Naive thymus-derived CD4-positive, alpha-beta T cell (primary cell): Measurements from ENCODE around the gene SLC31A2. TPM values are rescaled to one million over a fixed set of nuclear protein-coding genes. Genes with fewer than 3 reads are reported as not detected.

Source experiments
- ATAC-seq: fragments of 150-1000 bp; cut with Tn5 transposase; 2 replicates; pipeline ENCODE4 v1.10.0; 2021; ENCODE audit warnings: mild to moderate bottlenecking, moderate library complexity
- CTCF ChIA-PET: fragments of 350-600 bp; sonication (Branson Sonifier 250); formaldehyde crosslinking; loops from one replicate; lab custom pipeline; 2021; ENCODE audit warnings: antibody characterized with exemption; lab: Charles Lee
- POLR2A ChIA-PET: fragments of 350-600 bp; sonication (Branson Sonifier 250); formaldehyde crosslinking; loops from one replicate; lab custom pipeline; 2021; ENCODE audit warnings: antibody characterized with exemption, inconsistent platforms; lab: Charles Lee
- DNase-seq, 9 donors: peaks; one replicate each; pipeline versions ENCODE4 v3.0.0 to v3.0.0-alpha.2; 2020 to 2022; ENCODE audit warnings: mixed read lengths in 1 of 9
- H3K27ac ChIP-seq: one replicate; pipeline ENCODE4 v1.7.0; 2013; ENCODE audit warnings: mild to moderate bottlenecking, low read depth, low read length, moderate library complexity
- H3K27me3 ChIP-seq, 2 donors: one replicate each; pipeline ENCODE4 v1.7.0; 2013; ENCODE audit warnings: low read length in 2 of 2, mild to moderate bottlenecking in 2 of 2, moderate library complexity in 2 of 2; ENCODE audit not compliant: control insufficient read depth in 2 of 2, insufficient read depth in 2 of 2
- H3K36me3 ChIP-seq, 3 experiments: 1 replicate in 2 of 3; 2 replicates in 1 of 3; pipeline ENCODE4 v1.7.0; 2013; ENCODE audit warnings: low read length in 3 of 3, mild to moderate bottlenecking in 3 of 3, moderate library complexity in 1 of 3; ENCODE audit not compliant: insufficient read depth in 3 of 3, control insufficient read depth in 2 of 3
- H3K4me1 ChIP-seq, 2 donors: one replicate each; pipeline ENCODE4 v1.7.0; 2013; ENCODE audit warnings: low read length in 2 of 2, mild to moderate bottlenecking in 2 of 2, moderate library complexity in 1 of 2; ENCODE audit not compliant: control insufficient read depth in 2 of 2, insufficient read depth in 2 of 2
- H3K4me3 ChIP-seq: 2 replicates; pipeline ENCODE4 v1.7.0; 2013; ENCODE audit warnings: mild to moderate bottlenecking, low read length
- H3K9me3 ChIP-seq, 3 experiments: 1 replicate in 2 of 3; 2 replicates in 1 of 3; pipeline ENCODE4 v1.7.0; 2013; ENCODE audit warnings: low read length in 3 of 3; ENCODE audit not compliant: control insufficient read depth in 2 of 3
- H3K27ac Mint-ChIP-seq, 9 donors: one replicate each; pipeline ENCODE4 v1.8.0; 2020 to 2022; ENCODE audit warnings: mixed read lengths in 9 of 9, mild to moderate bottlenecking in 8 of 9, moderate library complexity in 5 of 9, inconsistent platforms in 2 of 9
- H3K27me3 Mint-ChIP-seq, 5 donors: one replicate each; pipeline ENCODE4 v1.8.0; 2021 to 2022; ENCODE audit warnings: mixed read lengths in 5 of 5, mild to moderate bottlenecking in 1 of 5
- H3K36me3 Mint-ChIP-seq, 5 donors: one replicate each; pipeline ENCODE4 v1.8.0; 2020 to 2022; ENCODE audit warnings: mixed read lengths in 5 of 5, mild to moderate bottlenecking in 3 of 5, inconsistent platforms in 1 of 5
- H3K4me1 Mint-ChIP-seq, 7 donors: one replicate each; pipeline ENCODE4 v1.8.0; 2020 to 2022; ENCODE audit warnings: mixed read lengths in 7 of 7, mild to moderate bottlenecking in 3 of 7, inconsistent platforms in 1 of 7
- H3K4me3 Mint-ChIP-seq, 10 donors: one replicate each; pipeline ENCODE4 v1.8.0; 2020 to 2022; ENCODE audit warnings: mild to moderate bottlenecking in 10 of 10, mixed read lengths in 10 of 10, moderate library complexity in 6 of 10, inconsistent platforms in 2 of 10
- H3K9me3 Mint-ChIP-seq, 11 donors: one replicate each; pipeline ENCODE4 v1.8.0; 2020 to 2022; ENCODE audit warnings: mixed read lengths in 11 of 11, mild to moderate bottlenecking in 4 of 11, inconsistent platforms in 1 of 11, moderate library complexity in 1 of 11
- intact Hi-C, 2 donors: fragments of 100-400 bp; cut with micrococcal nuclease; formaldehyde crosslinking; loops; one replicate each; pipeline ENCODE4 v1.15.1; 2023
- polyA plus RNA-seq, 2 donors: library from polyadenylated mRNA; unstranded; fragments of 300-500 nt; fragmentation: Illumina TruSeq; gene quantifications; one replicate each; pipeline ENCODE4 v1.2.3, GENCODE V29; 2021
- total RNA-seq, 6 experiments: library from RNA in 5 of 6; stranded (reverse) in 5 of 6; gene quantifications; 1 replicate in 5 of 6; 2 replicates in 1 of 6; pipeline ENCODE4 v1.2.3 and lab custom pipeline; 2021 to 2026

Gene SLC31A2
- total and polyA plus RNA-seq, 7 experiments from 2014 or later = 2.7 to 39.2 (median 5.3) TPM

DNA sequence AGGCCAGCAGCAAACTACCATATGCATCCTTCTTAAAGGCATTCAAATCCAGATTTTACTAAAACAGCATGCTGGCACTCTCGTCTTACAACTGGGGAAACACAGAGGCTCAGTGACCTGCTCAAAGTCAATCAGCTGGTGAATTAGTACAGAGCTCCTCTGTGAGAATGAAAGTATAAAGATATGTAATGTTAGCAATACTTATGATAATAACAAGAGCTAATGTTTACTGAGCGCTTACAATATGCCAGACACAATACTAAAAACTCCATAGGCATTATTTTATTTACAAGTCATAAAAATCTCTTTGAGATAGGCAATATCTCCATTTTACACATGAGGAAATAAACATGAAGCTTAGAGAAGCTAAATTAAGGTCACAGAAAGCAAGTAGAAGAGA, 41.6 kb downstream of the SLC31A2 start:
- CTCF ChIA-PET = interaction anchor here (0.7 kb wide), 1 partner anchor 28 kb away, joined by 5 read pairs; no protein-coding TSS in a partner anchor

GRCh38 chr9:113199683-113200329, 49.0 kb downstream of the SLC31A2 start:
- H3K36me3 ChIP-seq = peaks cover 5 to 58% (median 25%) of the 10 kb centered on the region in 3 experiments
- no peak overlapping the region for H3K27ac Mint-ChIP-seq
- H3K27me3 ChIP-seq = no peaks in the 10 kb centered on the region
- intact Hi-C loops = no loop called here
- no peaks in the 10 kb centered on the region for H3K4me1 ChIP-seq
- peaks cover 16 to 62% (median 38%) of the 10 kb centered on the region in 5 donors for H3K36me3 Mint-ChIP-seq
- ChIA-PET CTCF (interaction anchor here (0.5 kb wide), 1 partner anchor 94 kb away, joined by 6 read pairs; no protein-coding TSS in a partner anchor), POLR2A (no interaction called here)
- no peaks in the 10 kb centered on the region for H3K27me3 Mint-ChIP-seq
- H3K4me3 ChIP-seq = no peak overlapping the region
- no peaks in the 10 kb centered on the region for H3K9me3 ChIP-seq
- H3K4me3 Mint-ChIP-seq = no peak overlapping the region
- ATAC-seq = no peak
- DNase-seq = no peak
- H3K9me3 Mint-ChIP-seq = no peaks in the 10 kb centered on the region
- H3K27ac ChIP-seq = no peak overlapping the region
- H3K4me1 Mint-ChIP-seq = peaks cover 0 to 13% (median 0%) of the 10 kb centered on the region in 7 donors

More for the DNA sequence above, 41.6 kb downstream of the SLC31A2 start:
- H3K4me3 Mint-ChIP-seq = no peak overlapping the region
- no peaks in the 10 kb centered on the region for H3K9me3 ChIP-seq
- no peak for DNase-seq
- H3K4me1 ChIP-seq = no peaks in the 10 kb centered on the region
- no peak overlapping the region for H3K27ac Mint-ChIP-seq
- H3K27me3 ChIP-seq = no peaks in the 10 kb centered on the region
- no peak overlapping the region for H3K27ac ChIP-seq
- peaks cover 0 to 13% (median 0%) of the 10 kb centered on the region in 7 donors for H3K4me1 Mint-ChIP-seq
- intact Hi-C loops = no loop called here
- H3K9me3 Mint-ChIP-seq = no peaks in the 10 kb centered on the region
- peaks cover 11 to 39% (median 22%) of the 10 kb centered on the region in 5 donors for H3K36me3 Mint-ChIP-seq
- no peak for ATAC-seq
- H3K27me3 Mint-ChIP-seq = no peaks in the 10 kb centered on the region
- peaks cover 14 to 65% (median 17%) of the 10 kb centered on the region in 3 experiments for H3K36me3 ChIP-seq
- no peak overlapping the region for H3K4me3 ChIP-seq
- POLR2A ChIA-PET = interaction anchor here (0.7 kb wide), 1 partner anchor 968 kb away, joined by 7 read pairs; no protein-coding TSS in a partner anchor

GRCh38 chr9:113205432-113205831, 54.6 kb downstream of the SLC31A2 start:
- no peak overlapping the region for H3K4me3 Mint-ChIP-seq
- Histone ChIP-seq H3K36me3 (peaks cover 0 to 67% (median 26%) of the 10 kb centered on the region in 3 experiments), H3K9me3 (no peaks in the 10 kb centered on the region), H3K27me3 (no peaks in the 10 kb centered on the region), H3K4me3 (no peak overlapping the region), H3K4me1 (no peaks in the 10 kb centered on the region), H3K27ac (no peak overlapping the region)
- ATAC-seq (no peak), DNase-seq (no peak)
- H3K36me3 Mint-ChIP-seq = peaks cover 10 to 67% (median 34%) of the 10 kb centered on the region in 5 donors
- H3K27me3 Mint-ChIP-seq = no peaks in the 10 kb centered on the region
- intact Hi-C loops = no loop called here
- CTCF ChIA-PET = no interaction called here
- no peak overlapping the region for H3K27ac Mint-ChIP-seq
- POLR2A ChIA-PET = no interaction called here
- peaks cover 0 to 5% (median 3%) of the 10 kb centered on the region in 7 donors for H3K4me1 Mint-ChIP-seq
- H3K9me3 Mint-ChIP-seq = no peaks in the 10 kb centered on the region

DNA sequence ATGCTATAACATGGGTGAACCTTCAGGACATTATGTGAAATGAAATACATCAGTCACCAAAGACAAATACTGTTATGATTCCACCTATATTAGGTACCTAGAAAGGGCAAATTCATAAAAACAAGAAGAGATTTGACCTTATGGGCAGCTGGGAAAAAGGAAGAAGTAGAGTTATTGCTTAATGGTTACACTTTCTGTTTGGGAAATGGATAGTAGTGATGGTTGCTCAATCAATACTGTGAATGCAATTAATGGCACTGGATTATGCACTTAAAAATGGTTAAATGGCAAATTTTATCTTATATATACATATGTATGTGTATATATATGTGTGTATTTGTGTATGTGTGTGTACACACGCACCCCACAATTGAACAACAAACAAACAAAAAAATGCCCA, 55.1 kb downstream of the SLC31A2 start:
- Mint-ChIP-seq H3K27ac (no peak overlapping the region), H3K27me3 (no peaks in the 10 kb centered on the region), H3K9me3 (no peaks in the 10 kb centered on the region), H3K36me3 (peaks cover 10 to 71% (median 34%) of the 10 kb centered on the region in 5 donors), H3K4me1 (peaks cover 0 to 5% (median 3%) of the 10 kb centered on the region in 7 donors), H3K4me3 (no peak overlapping the region)
- no peak overlapping the region for H3K4me3 ChIP-seq
- H3K36me3 ChIP-seq = peaks cover 0 to 71% (median 26%) of the 10 kb centered on the region in 3 experiments
- ChIA-PET POLR2A (no interaction called here), CTCF (no interaction called here)
- DNase-seq (no peak), ATAC-seq (no peak)
- no peaks in the 10 kb centered on the region for H3K4me1 ChIP-seq
- no peaks in the 10 kb centered on the region for H3K27me3 ChIP-seq
- H3K9me3 ChIP-seq = no peaks in the 10 kb centered on the region
- H3K27ac ChIP-seq = no peak overlapping the region
- intact Hi-C loops = no loop called here

DNA sequence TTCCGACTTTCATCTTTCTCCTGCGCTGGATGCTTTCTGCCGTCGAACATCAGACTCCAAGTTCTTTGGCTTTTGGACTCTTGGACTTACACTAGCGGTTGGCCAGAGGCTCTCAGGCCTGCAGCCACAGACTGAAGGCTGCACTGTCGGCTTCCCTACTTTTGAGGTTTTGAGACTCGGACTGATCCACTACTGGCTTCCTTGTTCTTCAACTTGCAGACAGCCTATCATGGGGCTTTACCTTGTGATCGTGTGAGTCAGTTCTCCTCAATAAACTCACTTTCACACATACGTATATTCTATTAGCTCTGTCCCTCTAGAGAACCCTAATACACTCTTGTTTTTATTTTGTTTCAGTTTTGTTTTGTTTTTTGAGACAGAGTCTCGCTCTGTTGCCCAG, 60.0 kb downstream of the SLC31A2 start:
- DNase-seq (no peak), ATAC-seq (no peak)
- Mint-ChIP-seq H3K4me3 (no peak overlapping the region), H3K36me3 (peaks cover 12 to 45% (median 31%) of the 10 kb centered on the region in 5 donors), H3K4me1 (peaks cover 6 to 24% (median 21%) of the 10 kb centered on the region in 7 donors), H3K9me3 (no peaks in the 10 kb centered on the region), H3K27me3 (no peaks in the 10 kb centered on the region), H3K27ac (no peak overlapping the region)
- intact Hi-C loops = no loop called here
- ChIA-PET CTCF (no interaction called here), POLR2A (no interaction called here)
- H3K36me3 ChIP-seq = peaks cover 0 to 46% (median 18%) of the 10 kb centered on the region in 3 experiments
- no peaks in the 10 kb centered on the region for H3K27me3 ChIP-seq
- no peaks in the 10 kb centered on the region for H3K9me3 ChIP-seq
- peaks cover 0 to 8% of the 10 kb centered on the region in 2 donors for H3K4me1 ChIP-seq
- H3K27ac ChIP-seq = no peak overlapping the region
- no peak overlapping the region for H3K4me3 ChIP-seq

Other genes starting within 250 kb of the SLC31A2 start
- 1 to 10 TPM in 2 of 5 experiments, under 1 TPM in 1, not detected in 2; 0.64 to 2.1 (median 1.1) TPM for gene ZNF883, start 138.8 kb upstream of the SLC31A2 start, total RNA-seq
- gene ZNF883, start 138.8 kb upstream of the SLC31A2 start, polyA plus RNA-seq = 1 to 10 TPM in 1 of 2 donors, under 1 TPM in 1; 0.76 to 1.4 TPM
- gene ZFP37, start 94.3 kb upstream of the SLC31A2 start, total RNA-seq = 1 to 10 TPM in 2 of 5 experiments, under 1 TPM in 3; 0.41 to 3.1 (median 0.96) TPM
- 1 to 10 TPM; 1.7 to 4.9 TPM for gene ZFP37, start 94.3 kb upstream of the SLC31A2 start, polyA plus RNA-seq
- gene FKBP15, start 70.3 kb downstream of the SLC31A2 start, total RNA-seq = 10 to 100 TPM; 22.4 to 50.6 (median 33.4) TPM
- gene FKBP15, start 70.3 kb downstream of the SLC31A2 start, polyA plus RNA-seq = 10 to 100 TPM in 1 of 2 donors, 1 to 10 TPM in 1; 8.8 to 18.1 TPM
- 10 to 100 TPM in 1 of 5 experiments, 1 to 10 TPM in 4; 4.5 to 10.4 (median 4.7) TPM for gene SLC31A1, start 70.5 kb downstream of the SLC31A2 start, total RNA-seq
- 1 to 10 TPM; 3.0 to 4.1 TPM for gene SLC31A1, start 70.5 kb downstream of the SLC31A2 start, polyA plus RNA-seq
- 10 to 100 TPM; 21.7 to 40.3 (median 34.4) TPM for gene CDC26, start 124.6 kb downstream of the SLC31A2 start, total RNA-seq
- gene CDC26, start 124.6 kb downstream of the SLC31A2 start, polyA plus RNA-seq = 100 to 1,000 TPM; 180 to 185 TPM
- gene PRPF4, start 124.7 kb downstream of the SLC31A2 start, total RNA-seq = 10 to 100 TPM; 17.4 to 36.9 (median 22.0) TPM
- 10 to 100 TPM; 19.7 to 29.6 TPM for gene PRPF4, start 124.7 kb downstream of the SLC31A2 start, polyA plus RNA-seq
- gene RNF183, start 152.4 kb downstream of the SLC31A2 start, total RNA-seq = not detected
- not detected for gene RNF183, start 152.4 kb downstream of the SLC31A2 start, polyA plus RNA-seq
- gene WDR31, start 189.3 kb downstream of the SLC31A2 start, total RNA-seq = 1 to 10 TPM in 4 of 5 experiments, under 1 TPM in 1; 0.27 to 1.7 (median 1.0) TPM
- gene WDR31, start 189.3 kb downstream of the SLC31A2 start, polyA plus RNA-seq = under 1 TPM; 0.48 to 0.49 TPM
- 1 to 10 TPM in 2 of 5 experiments, under 1 TPM in 1, not detected in 2; 0.13 to 9.6 (median 1.2) TPM for gene BSPRY, start 198.5 kb downstream of the SLC31A2 start, total RNA-seq
- under 1 TPM; 0.13 to 0.48 TPM for gene BSPRY, start 198.5 kb downstream of the SLC31A2 start, polyA plus RNA-seq
- 10 to 100 TPM; 11.3 to 32.2 (median 20.5) TPM for gene HDHD3, start 226.0 kb downstream of the SLC31A2 start, total RNA-seq
- 10 to 100 TPM; 47.1 to 52.8 TPM for gene HDHD3, start 226.0 kb downstream of the SLC31A2 start, polyA plus RNA-seq